GM18861 (cell line): ENCODE measurements around the gene HIBADH.
"Not testable (repeated sequence)": the region's sequence is repeated elsewhere in the genome, so short reads cannot be mapped to it uniquely, and the experiment has no call there.

Experiments
- ATAC-seq: cut with Tn5 transposase; IDR thresholded peaks from one replicate; pipeline ENCODE4 v1.9.1; 2021; ENCODE audit not compliant: unreplicated experiment

Gene HIBADH

DNA sequence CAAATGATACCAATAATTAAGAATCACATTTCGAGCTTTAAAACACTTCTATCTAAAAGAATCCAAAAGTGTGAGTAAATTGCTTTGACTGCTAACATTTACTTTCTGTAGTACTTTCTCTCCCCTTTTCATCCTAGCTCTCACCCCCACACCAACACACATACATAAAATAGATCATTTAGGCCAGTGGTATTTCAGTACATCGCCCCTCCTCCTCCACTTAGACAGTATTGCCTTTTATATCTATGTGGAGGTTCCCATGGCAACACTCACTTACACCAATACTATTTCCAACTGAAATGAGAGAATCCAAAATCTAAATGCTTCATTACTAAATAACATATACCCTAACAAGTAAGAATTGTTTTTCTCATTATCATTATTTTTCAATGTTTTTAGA is 58.9 kb downstream of the HIBADH start:
- ATAC-seq: no peak

GRCh38 chr7:27602766-27603165 is 59.9 kb downstream of the HIBADH start:
- no peak for ATAC-seq

DNA sequence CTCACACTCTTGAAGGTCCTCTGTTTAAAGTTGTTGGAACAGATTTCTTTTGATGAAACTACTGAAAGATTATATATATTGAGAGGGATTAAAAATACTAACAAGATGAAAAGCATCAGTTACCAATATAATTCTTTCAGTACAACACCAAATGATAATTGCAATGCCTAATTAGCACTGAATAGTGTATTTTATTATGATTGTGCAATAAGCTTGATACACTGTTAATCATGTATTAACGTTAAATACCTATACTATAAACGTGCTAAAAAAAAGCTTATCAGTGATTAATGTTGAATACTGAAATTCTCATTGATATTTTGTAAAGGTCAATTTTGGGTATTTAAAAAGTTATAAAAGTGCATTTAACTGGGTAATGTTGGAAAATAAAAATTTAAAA is 61.5 kb downstream of the HIBADH start:
- ATAC-seq: no peak

DNA sequence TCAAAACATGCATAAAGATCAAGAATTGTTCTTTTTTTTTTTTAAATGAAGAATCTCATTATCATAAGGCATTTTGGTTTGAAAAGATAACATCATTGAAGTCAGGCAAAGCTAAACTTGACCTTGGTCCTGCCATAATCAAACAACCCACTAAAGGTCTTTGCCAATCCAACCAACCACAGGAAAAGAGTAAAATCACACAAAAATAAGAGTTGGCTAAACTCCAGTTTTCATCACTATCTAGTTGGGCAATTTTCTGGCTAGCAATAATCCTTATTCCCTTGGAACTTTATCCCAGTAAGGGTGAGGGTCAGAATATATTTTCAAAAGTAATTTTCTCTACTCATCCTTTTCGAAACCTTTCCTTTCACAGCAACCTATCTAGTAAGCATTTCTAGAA is 62.4 kb downstream of the HIBADH start:
- no peak for ATAC-seq

- ATAC-seq: no peak
Observed at GRCh38 chr7:27595009-27595408, 67.7 kb downstream of the HIBADH start.

DNA sequence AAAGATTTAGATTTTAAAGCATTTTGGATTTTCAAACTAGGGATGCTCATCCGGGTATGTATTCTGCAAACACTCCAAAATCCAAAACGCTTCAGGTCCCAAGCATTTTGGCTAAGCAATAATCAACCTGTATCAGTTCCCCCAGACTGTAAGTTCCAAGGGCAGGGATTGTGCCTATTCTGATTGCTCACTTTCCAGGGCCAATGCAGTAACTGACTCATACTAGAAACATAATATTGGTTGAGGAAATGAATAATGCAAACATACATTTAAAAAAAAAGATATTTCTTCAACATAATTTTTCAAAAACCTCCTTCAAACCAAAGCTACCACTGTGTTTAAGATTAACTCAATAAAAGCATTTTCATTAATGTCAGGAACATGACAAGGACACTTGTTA is 69.5 kb downstream of the HIBADH start:
- ATAC-seq: no peak

DNA sequence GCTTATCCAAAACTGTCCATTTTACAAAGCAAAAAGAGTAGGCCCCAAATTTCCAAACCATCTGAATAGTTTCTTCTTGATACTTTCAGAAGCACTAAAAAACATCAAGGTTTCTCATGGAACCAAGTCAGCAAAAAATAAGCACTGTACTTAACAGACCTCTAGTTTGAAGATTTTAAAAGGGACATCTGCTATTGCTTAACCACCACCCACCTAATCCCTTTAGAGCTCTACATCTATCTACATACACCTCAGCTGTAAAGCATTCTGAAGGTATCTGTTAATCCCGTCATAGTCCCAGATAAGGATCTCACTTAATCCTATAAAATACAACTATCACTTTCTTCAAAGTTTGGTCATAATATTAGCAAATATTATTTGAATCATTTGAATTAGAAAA is 72.3 kb downstream of the HIBADH start:
- ATAC-seq: no peak

DNA sequence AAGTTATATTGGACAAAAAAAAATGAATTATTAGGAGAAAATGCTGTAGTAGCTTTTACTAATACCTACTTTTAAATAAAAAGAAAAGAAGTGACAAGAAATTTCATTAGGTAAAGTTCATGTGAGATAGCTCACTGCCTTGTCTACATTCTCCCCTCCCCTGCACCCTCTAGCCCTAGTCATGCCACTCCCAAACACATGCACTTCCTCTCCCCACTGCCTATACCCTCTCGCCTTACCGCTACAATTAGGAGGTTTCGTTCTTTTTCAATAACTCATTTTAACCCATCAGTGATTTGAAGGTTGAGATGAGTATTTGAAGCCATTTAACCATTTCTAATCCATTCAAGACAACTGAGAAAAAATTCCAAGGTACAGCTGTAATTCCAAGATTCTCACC is 75.3 kb downstream of the HIBADH start:
- ATAC-seq: no peak

DNA sequence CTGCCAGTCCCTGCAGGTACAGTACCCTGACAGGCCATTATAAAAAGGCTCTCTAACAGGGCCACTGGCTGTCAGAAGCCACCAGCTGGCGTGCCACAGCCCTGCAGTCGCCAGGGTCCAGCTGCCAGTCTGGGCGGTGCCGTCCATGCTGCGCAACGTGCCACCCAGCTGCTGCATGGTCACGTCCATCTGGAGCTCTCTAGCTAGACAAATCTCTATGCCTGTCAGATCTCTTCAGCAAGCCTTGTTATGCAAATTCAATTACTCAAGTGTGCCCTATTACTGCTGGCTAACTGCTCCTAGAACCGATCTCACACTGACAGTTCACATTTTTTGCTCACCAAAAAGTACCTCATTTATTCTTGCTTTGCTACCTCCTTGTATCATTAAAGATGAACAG is 75.9 kb downstream of the HIBADH start:
- ATAC-seq: peak; percentile 99

DNA sequence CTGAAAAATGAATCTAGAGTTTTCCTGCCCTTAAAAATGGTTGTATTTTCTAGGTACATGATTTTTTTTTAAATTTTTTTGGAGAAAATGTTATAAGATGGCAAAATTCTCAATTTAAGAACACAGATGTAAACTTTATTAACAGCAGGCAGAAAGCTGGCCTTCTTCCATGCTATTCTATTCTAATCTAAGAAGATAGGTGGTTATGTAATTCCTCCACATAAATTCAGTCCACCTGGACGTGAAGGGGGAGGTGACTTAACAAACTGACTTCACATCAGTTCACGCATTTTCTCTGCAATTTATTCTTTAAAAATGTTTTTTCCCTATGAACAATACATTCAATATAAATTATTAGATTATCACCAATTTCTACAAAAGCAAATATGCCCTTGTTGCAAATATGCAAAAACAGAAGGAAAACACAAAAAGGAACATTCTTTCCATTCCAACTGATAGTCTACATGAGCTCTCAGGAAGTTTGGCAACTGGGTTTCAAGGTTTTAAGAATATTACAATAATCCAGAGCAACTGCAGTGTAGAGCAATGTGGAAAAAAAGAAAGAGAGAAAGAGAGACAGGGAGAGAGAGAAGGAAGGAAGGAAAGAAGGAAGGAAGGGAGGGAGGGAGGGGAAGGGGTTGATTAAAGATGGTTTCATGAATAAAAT is 76.8 kb downstream of the HIBADH start:
- no peak for ATAC-seq

DNA sequence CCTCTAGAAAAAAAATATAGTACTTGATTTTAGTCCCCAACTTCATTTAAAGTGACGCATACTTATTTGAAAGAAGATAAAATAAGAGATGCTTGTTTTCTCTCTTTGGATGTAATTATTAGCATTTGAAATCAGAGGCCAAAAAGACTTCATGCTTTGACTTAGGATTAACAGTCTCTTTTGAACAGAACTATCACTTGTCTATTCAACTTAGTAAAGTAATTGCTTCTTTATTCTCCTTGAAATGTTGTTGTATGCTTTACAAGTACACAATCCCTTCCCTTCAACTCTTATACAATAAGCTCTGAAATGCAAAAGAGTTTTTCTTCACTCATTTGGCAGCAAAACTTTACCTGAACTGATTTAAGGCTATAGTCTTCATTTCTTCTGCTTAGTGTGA is 80.8 kb downstream of the HIBADH start:
- no peak for ATAC-seq

- ATAC-seq: no peak
Observed at GRCh38 chr7:27581119-27581518, 81.6 kb downstream of the HIBADH start.

DNA sequence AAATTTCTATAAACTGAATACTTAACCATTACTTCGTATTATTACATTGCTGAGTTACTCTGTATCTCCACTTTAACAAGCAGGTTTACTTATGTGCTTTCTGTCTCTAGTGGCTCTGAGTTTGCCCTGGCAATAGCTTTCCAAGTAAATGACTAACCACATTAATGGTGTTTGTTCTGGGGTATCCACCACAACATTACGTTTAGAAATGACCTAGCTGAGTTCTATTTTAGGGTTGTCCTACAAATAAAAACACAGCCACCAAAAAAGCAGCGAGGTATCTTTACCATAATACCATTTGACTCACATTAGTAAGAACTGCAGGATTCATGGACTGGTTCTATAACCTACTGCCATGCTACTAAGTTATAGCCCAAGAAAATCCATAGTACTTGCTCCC is 83.1 kb downstream of the HIBADH start:
- ATAC-seq: no peak

DNA sequence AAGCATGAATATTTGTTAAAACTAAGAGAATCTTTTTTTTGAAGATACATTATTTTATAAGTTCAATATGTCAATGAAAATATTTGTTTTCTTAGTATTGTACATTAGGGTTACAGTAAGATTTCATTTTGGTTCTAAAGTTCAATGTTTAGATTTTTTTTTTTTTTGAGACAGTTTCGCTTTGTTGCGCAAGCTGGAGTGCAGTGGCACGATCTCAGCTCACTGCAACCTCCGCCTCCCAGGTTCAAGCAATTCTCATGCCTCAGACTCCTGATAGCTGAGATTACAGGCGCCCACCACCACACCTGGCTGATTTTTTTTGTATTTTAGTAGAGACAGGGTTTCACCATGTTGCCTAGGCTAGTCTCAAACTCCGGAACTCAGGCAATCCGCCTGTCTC is 84.5 kb downstream of the HIBADH start:
- not testable (repeated sequence) for ATAC-seq

GRCh38 chr7:27576360-27576944 is 86.2 kb downstream of the HIBADH start:
- peak; percentile 43 for ATAC-seq

DNA sequence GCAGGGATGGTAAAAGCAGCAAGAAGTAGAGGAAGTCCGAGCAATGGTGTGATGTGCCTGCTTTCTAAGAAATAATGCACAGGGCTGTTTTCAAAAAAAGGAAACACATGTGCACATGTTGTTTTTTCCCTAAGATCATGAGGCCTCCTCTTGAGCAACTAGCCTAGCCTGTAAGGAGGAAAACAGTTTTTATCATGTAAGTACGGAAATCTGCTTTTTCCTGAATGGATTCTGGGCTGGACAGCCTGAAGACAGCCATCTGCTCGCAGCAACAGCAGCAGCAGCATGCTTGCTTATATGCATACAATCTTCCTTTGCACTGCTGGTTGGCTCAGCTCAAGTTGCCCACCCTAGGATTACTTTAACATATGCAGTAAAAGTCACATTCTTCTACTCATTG is 87.1 kb downstream of the HIBADH start:
- ATAC-seq: no peak

DNA sequence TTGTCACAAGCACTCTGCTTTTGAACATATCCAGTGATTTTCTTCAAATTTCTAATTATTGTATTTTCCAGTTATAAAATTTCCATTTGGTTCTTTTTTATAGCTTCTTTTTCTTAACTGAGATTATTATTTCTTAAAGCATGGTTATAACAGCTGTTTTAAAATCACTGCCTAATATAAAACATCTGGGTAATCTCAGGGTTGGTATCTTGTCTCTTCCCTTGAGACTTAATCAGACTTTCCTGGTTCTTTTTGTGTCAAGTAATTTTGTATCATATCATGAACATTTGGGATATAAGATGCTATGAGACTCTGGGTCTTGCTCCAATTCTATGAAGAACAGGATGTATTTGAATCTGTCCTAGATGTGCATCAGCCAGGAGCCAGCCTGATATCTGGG is 93.6 kb downstream of the HIBADH start:
- no peak for ATAC-seq

- no peak for ATAC-seq
Observed at GRCh38 chr7:27567266-27567665, 95.4 kb downstream of the HIBADH start.

GRCh38 chr7:27564881-27565482 is 97.7 kb downstream of the HIBADH start:
- ATAC-seq: no peak

- no peak for ATAC-seq
Observed at GRCh38 chr7:27560706-27561235, 101.9 kb downstream of the HIBADH start.

DNA sequence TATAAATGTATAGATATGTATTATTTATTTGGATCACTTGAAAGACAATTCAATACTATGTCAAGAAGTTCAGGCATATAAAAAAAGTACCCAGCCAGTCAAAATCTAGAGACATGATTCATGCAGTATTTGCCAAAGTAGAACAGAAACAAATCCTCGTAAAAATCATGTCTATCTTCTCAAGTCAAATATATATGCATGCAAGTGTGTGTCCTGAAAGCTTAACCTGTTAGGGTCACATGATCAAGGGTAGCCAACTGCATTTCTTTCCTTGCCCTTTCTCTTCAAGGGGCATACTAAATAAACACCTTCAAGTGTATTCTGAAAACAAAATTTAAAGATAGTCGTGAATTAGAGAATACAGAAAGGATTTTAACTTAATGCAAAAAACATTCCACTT is 107.0 kb downstream of the HIBADH start:
- no peak for ATAC-seq

- ATAC-seq: no peak
Observed at GRCh38 chr7:27554826-27555225, 107.9 kb downstream of the HIBADH start.
